ENCODE results near the gene GNA12.
"Not testable (repeated sequence)": the region's sequence is repeated elsewhere in the genome, so short reads cannot be mapped to it uniquely, and the experiment has no call there.

The GNA12 gene

DNA sequence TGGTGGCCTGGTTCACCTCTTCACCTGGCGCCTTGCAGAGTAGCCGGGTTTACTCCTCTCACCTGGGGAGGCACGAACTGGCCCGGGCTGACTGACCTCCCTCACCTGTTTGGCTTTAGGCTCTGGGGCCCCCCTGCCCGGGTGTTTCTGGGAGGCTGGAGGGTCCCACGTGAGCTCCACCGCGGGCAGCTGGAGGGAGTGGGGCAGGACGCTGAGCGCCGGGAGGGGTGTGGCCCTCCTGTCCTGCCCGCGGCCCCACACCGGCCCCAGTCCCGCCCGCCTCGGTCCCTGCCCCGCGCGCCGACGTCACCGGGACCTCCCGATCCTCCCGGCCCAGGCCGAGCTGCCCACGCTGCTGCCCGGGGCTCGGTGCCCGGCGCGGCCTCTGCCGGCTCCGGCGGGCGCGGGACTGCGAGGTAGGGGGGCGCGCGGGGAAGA, 156.2 kb downstream of the GNA12 start, which contains the start of gene AMZ1:
Gene AMZ1, plus strand, starts transcription at position 322 of the 438 bp plus-strand sequence. CDS start 12,250 bp downstream, outside the sequence.
- DNase-seq = no peak

DNA sequence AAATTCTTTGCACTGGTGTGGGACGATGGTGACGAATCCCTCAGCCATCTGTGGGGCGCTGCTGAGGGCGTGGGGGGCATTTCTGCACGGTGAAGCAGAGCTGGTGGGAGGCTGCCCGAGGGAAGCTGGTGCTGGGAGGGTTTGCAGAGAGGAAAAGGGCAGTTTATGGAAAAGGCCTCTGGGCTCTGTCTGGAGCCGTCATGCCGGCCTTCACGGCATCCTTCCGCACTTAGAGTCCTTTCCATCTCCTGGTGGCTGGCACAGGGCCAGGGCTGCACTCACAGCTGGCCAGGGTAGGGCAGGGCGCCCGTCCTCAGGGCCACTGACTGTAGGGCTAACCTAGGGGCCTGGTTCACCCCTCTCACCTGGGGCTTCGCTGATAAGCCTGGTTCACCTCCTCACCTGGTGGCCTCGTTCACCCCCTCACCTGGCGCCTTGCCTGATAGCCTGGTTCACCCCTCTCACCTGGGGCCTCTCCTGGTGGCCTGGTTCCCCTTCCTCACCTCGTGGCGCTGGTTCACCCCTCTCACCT, 156.7 kb downstream of the GNA12 start:
- no peak for DNase-seq

DNA sequence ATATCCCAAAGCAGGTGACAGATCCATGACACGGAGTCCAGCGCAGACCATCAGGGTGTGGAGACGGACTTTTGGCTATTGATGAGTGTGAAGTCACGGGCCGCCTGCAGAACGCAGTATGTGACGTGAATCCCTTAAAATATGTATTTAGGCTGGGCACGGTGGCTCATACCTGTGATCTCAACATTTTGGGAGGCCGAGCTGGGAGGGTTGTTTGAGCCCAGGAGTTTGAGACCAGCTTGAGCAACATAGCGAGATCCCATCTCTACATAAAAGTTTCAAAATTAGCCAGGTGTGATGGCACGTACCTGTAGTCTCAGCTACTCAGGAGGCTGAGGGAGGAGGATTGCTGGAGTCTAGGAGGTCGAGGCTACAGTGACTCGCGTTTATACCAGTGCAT, 158.0 kb downstream of the GNA12 start:
- DNase-seq = no peak

DNA sequence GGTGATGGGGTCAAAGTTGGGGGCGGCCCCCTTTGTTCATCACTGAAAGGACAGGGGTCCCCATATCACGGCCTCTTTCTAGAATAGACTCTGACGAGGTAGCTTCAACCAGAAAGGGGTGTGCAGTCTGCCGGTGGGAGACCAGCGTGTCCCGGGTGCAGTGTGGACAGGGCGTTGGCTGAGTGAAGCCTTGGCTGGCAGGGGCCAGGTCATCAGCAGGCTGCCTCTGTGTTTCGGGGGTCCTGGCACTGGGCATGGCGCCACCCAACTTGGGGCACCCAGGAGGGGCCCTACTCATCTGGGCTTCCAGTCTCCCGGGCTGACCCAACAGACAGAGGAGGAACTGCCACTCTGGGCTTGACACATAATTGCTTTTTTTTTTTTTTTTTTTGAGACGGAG, 159.6 kb downstream of the GNA12 start:
- DNase-seq = no peak

DNA sequence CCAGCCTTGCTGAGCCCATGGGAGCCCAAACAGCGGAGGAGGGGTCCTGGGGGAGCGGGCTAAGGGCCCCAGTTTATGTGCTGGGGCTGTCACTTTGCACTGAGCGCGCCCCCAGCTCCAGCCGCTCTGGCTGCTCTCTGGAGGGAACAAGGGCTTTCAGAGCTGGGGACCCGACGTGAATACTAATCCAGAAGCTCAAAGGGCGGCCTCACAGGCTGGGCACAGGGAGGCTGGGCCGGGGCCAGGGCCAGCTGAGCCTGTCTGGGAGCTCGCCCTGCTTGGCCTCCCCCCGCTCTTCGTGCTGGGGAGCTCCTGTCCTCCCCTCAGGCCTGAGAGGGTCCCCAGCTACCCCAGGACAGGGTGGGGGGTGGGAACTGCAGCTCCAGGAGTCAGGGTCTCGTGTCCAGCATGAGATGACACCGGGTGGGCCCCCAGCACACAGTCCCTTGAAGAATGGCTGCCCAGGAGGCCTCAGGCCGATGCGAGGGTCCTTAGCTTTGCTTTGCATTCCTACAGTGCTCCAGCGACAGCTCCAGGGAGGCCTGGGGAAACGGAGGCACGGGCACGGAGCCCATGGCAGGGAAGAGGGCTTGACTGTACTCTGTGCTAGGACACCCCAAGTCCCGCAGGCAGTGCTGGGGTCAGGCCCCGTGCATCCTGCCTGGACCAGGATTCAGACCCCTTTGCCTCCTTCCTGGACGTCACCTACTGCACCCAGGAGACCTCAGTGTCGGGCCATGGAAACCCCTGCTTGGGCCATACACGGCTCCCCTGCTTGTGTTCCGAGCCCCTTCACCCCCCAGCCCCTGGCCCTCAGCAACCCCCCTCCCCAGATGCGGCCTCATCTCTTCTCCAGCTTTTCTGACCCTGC, 161.9 kb downstream of the GNA12 start:
- no peak for DNase-seq

DNA sequence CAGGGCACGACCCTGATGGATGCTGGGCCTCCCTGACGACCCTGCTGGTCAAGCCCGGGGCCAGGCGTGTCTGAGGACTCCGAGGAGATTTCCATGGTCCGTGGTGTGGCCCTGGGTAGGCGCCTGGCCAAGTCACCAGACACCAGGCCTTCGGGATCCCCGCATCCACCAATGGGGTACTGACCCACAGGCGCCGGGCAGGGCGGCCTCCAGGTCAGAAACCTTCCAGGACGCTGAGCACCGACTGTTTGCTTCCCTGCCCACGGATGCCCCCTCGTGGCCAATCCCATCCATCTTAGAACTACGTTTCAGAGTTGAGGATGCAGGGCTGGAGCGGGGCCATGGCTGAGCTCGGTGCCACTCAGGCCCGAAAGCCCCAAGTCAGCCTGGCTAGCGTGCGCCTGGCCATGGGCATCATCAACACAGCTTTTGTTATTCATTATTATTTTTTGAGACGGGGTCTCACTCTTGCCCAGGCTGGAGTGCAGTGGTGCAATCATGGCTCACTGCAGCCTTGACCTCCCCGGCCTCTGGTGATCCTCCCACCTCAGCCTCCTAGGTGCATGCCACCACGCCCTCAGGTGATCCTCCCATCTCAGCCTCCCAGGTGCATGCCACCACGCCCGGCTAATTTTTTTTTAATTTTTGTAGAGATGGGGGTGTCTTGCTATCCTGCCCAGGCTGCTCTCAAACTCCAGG, 163.2 kb downstream of the GNA12 start:
- peak; percentile 78 for DNase-seq

DNA sequence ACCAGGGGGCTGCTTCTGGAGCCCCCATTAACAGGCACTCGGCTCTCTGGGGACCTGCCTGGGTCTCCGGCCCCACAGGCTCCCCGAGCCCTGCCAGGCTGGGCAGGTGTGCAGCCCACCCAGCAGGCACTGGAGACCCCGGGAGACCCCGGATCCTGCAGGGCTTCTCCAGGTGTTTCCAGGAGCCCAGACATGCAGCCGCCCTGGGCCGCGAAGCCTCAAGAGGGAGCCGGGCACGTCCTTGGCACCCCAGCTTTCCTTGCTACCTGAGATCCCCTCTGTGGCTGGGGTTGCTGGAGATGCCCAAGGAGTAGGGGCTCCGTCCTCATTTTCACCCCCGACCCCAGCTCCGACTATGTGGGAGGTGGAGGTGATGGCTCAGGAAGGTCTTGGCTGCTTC, 163.9 kb downstream of the GNA12 start:
- no peak for DNase-seq

DNA sequence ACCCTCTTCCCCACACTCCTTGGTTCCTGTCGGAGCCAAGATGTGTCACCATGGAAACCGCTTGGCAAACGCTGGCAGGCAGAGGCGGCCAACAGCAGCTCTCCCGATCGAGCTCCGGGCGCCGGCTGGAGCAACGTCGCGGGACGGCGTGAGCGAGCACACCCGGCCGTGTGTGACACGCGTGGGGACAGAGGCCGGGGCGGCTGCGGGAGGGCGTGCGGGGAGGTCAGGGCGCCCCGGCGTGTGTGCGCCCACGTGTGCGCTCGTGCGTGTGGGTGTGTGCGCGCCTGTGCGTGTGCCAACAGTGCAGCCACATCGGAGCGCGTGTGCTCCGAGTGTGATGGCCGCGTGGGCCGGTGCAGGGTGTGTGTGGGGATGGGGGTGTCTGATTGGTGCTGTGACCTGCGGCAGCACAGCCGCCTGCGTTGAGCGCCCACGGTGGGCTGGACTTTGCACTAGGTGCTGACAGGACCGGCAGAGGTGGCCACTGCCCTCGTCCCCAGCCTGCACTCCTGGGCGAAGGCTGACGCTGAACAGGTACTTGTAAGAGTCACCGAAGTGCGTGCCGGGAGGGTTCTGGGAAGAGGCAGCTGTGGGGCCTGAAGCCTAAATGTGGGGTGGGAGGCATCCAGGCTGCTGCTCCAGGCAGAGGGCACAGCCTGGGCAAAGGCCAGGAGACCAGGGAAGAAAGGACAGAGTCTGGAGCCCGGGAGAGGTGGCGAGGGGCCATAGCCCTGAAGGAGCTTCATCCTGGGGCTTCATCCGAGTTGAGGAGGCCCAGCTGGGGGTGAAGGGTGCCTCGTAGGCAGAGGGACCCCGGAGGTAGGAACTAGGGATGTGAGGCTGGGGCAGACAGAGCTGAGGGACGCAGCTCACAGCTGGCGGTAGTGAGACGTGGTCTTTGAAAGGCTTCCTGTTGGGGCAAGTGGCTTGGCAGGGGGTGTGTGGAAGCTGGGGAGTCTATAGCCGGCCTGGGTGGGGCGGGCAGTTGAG, 164.7 kb downstream of the GNA12 start:
- DNase-seq = not testable (repeated sequence)

DNA sequence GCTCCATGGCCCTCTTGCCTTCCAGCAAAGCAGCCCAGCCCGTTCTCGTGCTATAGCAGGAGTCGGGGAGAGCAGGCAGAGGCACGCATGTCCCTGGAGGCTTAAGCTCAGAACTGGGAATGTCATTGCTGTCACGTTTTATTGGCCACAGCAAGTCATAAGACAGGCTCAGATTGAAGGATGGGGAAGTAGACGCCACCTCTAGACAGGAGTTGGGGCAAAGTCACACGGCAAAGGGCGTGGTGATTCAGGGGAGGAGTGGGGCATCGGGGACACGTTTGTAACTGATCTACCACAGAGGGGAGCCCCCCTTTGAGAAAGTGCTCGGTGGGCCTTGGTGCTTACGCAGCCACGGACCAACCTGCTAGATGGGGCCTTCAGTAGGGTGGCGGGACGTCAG, 165.7 kb downstream of the GNA12 start:
- DNase-seq = not testable (repeated sequence)
